ENCODE results near the gene KCNH8.

- TF ChIP-seq CTCF (conservative IDR thresholded peaks at IDR 0.05; ENCODE audit: low read depth, low read length): no peak
- TF ChIP-seq POLR2A (IDR thresholded peaks at IDR 0.05; ENCODE audit: low read depth, low read length): no peak
- TF ChIP-seq USF2 (IDR thresholded peaks at IDR 0.05; ENCODE audit: low read depth, low read length): no peak
- peak; percentile 39; the same call in 1 of the 2 replicates for TF ChIP-seq MAFK (IDR thresholded peaks at IDR 0.05; ENCODE audit: low read depth, low read length)
- no peak for TF ChIP-seq FOS (IDR thresholded peaks at IDR 0.05; ENCODE audit: low read depth, low read length)
- no peak for TF ChIP-seq CEBPB (IDR thresholded peaks at IDR 0.05; ENCODE audit: low read depth, low read length)
- no peak for TF ChIP-seq RAD21 (IDR thresholded peaks at IDR 0.05; ENCODE audit: low read length)
- TF ChIP-seq BHLHE40 (IDR thresholded peaks at IDR 0.05; ENCODE audit: low read depth, low read length): no peak
- no peak for TF ChIP-seq ELK1 (IDR thresholded peaks at IDR 0.05; ENCODE audit: borderline replicate concordance, low read depth, low read length)
- no peak for TF ChIP-seq RFX5 (IDR thresholded peaks at IDR 0.05; ENCODE audit: low read depth, low read length)
- no peak for TF ChIP-seq MXI1 (IDR thresholded peaks at IDR 0.05; ENCODE audit: borderline replicate concordance, low read depth, low read length)
- no peak for TF ChIP-seq CHD1 (IDR thresholded peaks at IDR 0.05; ENCODE audit: low read depth, low read length)
- TF ChIP-seq NFE2L2 (IDR thresholded peaks at IDR 0.05; ENCODE audit: low read depth, low read length): no peak
- no peak for TF ChIP-seq RCOR1 (IDR thresholded peaks at IDR 0.05; ENCODE audit: insufficient replicate concordance, low read length)
These were observed 43.9 kb upstream of the KCNH8 start for GRCh38 chr3:19104459-19104858.
